BE2C (cell line): ENCODE results near the gene CASQ1.

ENCODE experiments used
- DNase-seq: peaks from one replicate; pipeline ENCODE4 v3.0.0-alpha.2; 2020
- H3K27me3 ChIP-seq: fragments of 250-450 bp; sonication (Bioruptor Pico); 2 replicates; pipeline ENCODE4 v1.5.1; 2020; ENCODE audit warnings: mild to moderate bottlenecking
- H3K36me3 ChIP-seq: fragments of 250-450 bp; sonication (Bioruptor Pico); 2 replicates; pipeline ENCODE4 v1.5.1; 2020; ENCODE audit warnings: mild to moderate bottlenecking
- H3K4me1 ChIP-seq: fragments of 250-450 bp; sonication (Bioruptor Pico); 2 replicates; pipeline ENCODE4 v1.5.1; 2020
- H3K4me3 ChIP-seq: 2 replicates; pipeline ENCODE4 v1.5.1; 2011; ENCODE audit warnings: low read depth, low read length
- H3K9me3 ChIP-seq: fragments of 250-450 bp; sonication (Bioruptor Pico); 2 replicates; pipeline ENCODE4 v1.5.1; 2020
- CTCF ChIP-seq: IDR thresholded peaks from 2 replicates; pipeline ENCODE4 v1.5.1; 2012; ENCODE audit warnings: mild to moderate bottlenecking, low read depth, low read length

The CASQ1 gene

DNA sequence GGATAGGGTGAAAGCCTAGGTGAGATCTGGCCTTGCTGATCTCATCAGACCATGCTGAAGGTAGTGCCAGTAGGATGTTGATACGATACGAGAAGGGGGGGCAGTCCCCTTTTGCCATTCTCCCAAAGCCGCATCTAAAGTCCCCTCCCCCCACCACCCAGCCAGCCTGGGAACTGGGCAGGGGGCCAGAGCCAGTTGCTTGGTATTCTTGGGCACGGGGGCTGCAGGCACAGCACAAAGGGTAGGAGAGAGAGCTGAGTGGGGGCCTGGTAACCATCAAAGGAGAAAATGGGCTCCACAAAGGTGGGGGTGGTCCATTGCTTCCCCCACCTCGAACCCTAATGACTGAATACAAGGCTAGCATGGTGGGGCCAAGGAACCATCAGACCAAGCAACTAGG lies 20.2 kb downstream of the CASQ1 start:
- TF ChIP-seq CTCF, result no peak
- Histone ChIP-seq H3K36me3 (peaks cover 51% of the 10 kb centered on the region), H3K4me3 (no peak overlapping the region), H3K9me3 (no peaks in the 10 kb centered on the region), H3K27me3 (no peaks in the 10 kb centered on the region), H3K4me1 (peaks cover 25% of the 10 kb centered on the region)
- no peak for DNase-seq

- TF ChIP-seq CTCF, result no peak
- no peak overlapping the region for H3K4me3 ChIP-seq
- no peaks in the 10 kb centered on the region for H3K27me3 ChIP-seq
- no peak for DNase-seq
- H3K36me3 ChIP-seq, result peaks cover 52% of the 10 kb centered on the region
- no peaks in the 10 kb centered on the region for H3K9me3 ChIP-seq
- H3K4me1 ChIP-seq, result peaks cover 22% of the 10 kb centered on the region
Measured at GRCh38 chr1:160211046-160211790, 20.8 kb downstream of the CASQ1 start.

- H3K27me3 ChIP-seq, result no peaks in the 10 kb centered on the region
- no peak for TF ChIP-seq CTCF
- H3K36me3 ChIP-seq, result peaks cover 82% of the 10 kb centered on the region
- H3K9me3 ChIP-seq, result no peaks in the 10 kb centered on the region
- peaks cover 13% of the 10 kb centered on the region for H3K4me1 ChIP-seq
- H3K4me3 ChIP-seq, result no peak overlapping the region
- no peak for DNase-seq
Measured at GRCh38 chr1:160214481-160215140, 24.2 kb downstream of the CASQ1 start.

- Histone ChIP-seq H3K27me3 (no peaks in the 10 kb centered on the region), H3K9me3 (no peaks in the 10 kb centered on the region), H3K4me1 (no peaks in the 10 kb centered on the region), H3K4me3 (no peak overlapping the region), H3K36me3 (peaks cover 75% of the 10 kb centered on the region)
- TF ChIP-seq CTCF, result no peak
- DNase-seq, result no peak
Measured at GRCh38 chr1:160216301-160216700, 25.9 kb downstream of the CASQ1 start.

GRCh38 chr1:160217481-160218051 lies 27.2 kb downstream of the CASQ1 start:
- H3K36me3 ChIP-seq, result peaks cover 68% of the 10 kb centered on the region
- TF ChIP-seq CTCF, result no peak
- no peak overlapping the region for H3K4me3 ChIP-seq

More at GRCh38 chr1:160217481-160218051, 27.2 kb downstream of the CASQ1 start:
- H3K9me3 ChIP-seq, result no peaks in the 10 kb centered on the region
- no peak for DNase-seq
- H3K4me1 ChIP-seq, result no peaks in the 10 kb centered on the region
- no peaks in the 10 kb centered on the region for H3K27me3 ChIP-seq
